Neutrophil (primary cell): Measurements from ENCODE around the gene EEFSEC.

Experiments
- H3K27ac ChIP-seq: fragments of 200-600 bp; sonication (generic); 2 replicates; pipeline ENCODE4 v1.5.1; 2016; ENCODE audit warnings: mild to moderate bottlenecking, moderate library complexity
- H3K27me3 ChIP-seq: fragments of 200-600 bp; sonication (generic); 2 replicates; pipeline ENCODE4 v1.6.0; 2016; ENCODE audit warnings: mild to moderate bottlenecking
- H3K36me3 ChIP-seq: fragments of 200-600 bp; sonication (generic); 2 replicates; pipeline ENCODE4 v1.5.1; 2017
- H3K4me1 ChIP-seq, 2 experiments: fragments of 200-600 bp in 1 of 2; sonication (generic) in 1 of 2; 1 replicate in 1 of 2; 2 replicates in 1 of 2; pipeline versions ENCODE4 v1.5.1 to v1.6.1; 2013 to 2016; ENCODE audit warnings: low read depth in 1 of 2, low read length in 1 of 2, mild to moderate bottlenecking in 1 of 2, moderate library complexity in 1 of 2; ENCODE audit not compliant: control insufficient read depth in 1 of 2, insufficient read depth in 1 of 2
- H3K4me3 ChIP-seq, 2 experiments: fragments of 200-600 bp in 1 of 2; sonication (generic) in 1 of 2; 1 replicate in 1 of 2; 2 replicates in 1 of 2; pipeline ENCODE4 v1.5.1; 2013 to 2016; ENCODE audit warnings: low read depth in 1 of 2, low read length in 1 of 2, mild to moderate bottlenecking in 1 of 2, moderate library complexity in 1 of 2
- H3K9me3 ChIP-seq: fragments of 200-600 bp; sonication (generic); 2 replicates; pipeline ENCODE4 v1.5.1; 2016
- TF ChIP-seq, protein P1 (sequence below): fragments of 200-600 bp; sonication (generic); IDR thresholded peaks from 2 replicates; pipeline ENCODE4 v1.5.1; 2016; ENCODE audit warnings: antibody characterized with exemption

EEFSEC gene

DNA sequence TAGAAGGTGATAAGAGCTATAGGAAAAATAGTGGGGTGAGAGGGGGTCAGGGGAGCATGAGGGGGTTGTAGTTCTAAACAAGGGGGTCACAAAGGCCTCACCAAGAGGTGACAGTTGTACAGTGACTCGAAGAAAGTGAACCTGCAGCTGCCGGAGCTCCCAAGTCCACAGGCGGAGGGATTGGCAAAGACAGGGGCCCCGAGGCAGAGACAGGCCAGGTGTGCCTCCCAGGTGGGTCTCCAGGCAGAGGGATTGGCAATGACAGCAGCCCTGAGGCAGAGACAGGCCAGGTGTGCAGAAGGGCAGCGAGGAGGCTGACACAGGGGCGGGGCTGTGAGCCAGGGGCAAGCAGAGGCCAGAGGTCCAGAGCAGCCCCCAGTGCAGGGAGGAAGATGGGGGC is 249.7 kb downstream of the EEFSEC start:
- no peaks in the 10 kb centered on the region for H3K27me3 ChIP-seq
- TF ChIP-seq, protein P1, sequence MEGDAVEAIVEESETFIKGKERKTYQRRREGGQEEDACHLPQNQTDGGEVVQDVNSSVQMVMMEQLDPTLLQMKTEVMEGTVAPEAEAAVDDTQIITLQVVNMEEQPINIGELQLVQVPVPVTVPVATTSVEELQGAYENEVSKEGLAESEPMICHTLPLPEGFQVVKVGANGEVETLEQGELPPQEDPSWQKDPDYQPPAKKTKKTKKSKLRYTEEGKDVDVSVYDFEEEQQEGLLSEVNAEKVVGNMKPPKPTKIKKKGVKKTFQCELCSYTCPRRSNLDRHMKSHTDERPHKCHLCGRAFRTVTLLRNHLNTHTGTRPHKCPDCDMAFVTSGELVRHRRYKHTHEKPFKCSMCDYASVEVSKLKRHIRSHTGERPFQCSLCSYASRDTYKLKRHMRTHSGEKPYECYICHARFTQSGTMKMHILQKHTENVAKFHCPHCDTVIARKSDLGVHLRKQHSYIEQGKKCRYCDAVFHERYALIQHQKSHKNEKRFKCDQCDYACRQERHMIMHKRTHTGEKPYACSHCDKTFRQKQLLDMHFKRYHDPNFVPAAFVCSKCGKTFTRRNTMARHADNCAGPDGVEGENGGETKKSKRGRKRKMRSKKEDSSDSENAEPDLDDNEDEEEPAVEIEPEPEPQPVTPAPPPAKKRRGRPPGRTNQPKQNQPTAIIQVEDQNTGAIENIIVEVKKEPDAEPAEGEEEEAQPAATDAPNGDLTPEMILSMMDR: no peak

DNA sequence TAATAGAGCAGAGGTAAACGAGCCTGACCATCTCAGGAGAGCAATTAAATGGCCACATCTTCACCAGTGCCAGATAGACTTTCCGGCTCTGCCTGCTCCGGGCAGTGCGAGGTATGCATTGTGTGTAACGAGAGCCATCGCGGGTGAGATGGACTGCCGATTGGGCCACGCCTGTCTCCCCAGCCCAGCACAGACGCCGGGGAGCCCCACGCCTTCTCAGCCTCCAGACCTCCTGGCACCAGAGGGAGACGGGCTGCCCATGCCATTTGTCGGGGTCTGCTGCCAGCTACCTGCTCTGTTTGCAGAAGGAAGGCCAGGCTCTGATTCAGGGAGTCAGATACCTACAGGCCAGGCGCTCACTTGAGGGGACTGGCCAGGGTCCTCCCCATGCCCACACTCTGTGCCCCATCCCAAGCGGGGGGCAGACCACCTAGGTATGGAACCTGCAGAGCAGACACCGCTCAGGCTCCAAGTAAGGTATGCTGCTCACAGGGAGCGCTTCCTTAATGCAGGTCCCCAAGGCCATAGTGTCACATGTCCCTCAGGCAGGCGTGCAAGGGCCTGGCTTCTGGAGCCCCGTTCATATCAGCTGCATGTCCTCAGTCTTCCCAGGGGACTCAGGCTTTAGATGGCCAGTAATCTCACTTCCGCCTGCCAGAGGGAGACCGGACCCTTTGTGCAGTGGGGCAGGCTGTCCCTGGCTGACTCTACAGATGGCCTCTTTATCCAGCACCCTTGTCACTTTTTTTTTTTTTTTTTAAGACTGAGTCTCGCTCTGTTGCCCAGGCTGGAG is 251.2 kb downstream of the EEFSEC start:
- TF ChIP-seq, protein P1: no peak
- no peaks in the 10 kb centered on the region for H3K36me3 ChIP-seq
- H3K27ac ChIP-seq: no peak overlapping the region
- H3K9me3 ChIP-seq: no peaks in the 10 kb centered on the region
- H3K4me1 ChIP-seq: no peaks in the 10 kb centered on the region
- no peak overlapping the region for H3K4me3 ChIP-seq
- no peaks in the 10 kb centered on the region for H3K27me3 ChIP-seq

More for the DNA sequence above, 249.7 kb downstream of the EEFSEC start:
- H3K36me3 ChIP-seq: no peaks in the 10 kb centered on the region
- no peaks in the 10 kb centered on the region for H3K9me3 ChIP-seq
- no peak overlapping the region for H3K4me3 ChIP-seq
- H3K27ac ChIP-seq: no peak overlapping the region
- H3K4me1 ChIP-seq: no peaks in the 10 kb centered on the region

DNA sequence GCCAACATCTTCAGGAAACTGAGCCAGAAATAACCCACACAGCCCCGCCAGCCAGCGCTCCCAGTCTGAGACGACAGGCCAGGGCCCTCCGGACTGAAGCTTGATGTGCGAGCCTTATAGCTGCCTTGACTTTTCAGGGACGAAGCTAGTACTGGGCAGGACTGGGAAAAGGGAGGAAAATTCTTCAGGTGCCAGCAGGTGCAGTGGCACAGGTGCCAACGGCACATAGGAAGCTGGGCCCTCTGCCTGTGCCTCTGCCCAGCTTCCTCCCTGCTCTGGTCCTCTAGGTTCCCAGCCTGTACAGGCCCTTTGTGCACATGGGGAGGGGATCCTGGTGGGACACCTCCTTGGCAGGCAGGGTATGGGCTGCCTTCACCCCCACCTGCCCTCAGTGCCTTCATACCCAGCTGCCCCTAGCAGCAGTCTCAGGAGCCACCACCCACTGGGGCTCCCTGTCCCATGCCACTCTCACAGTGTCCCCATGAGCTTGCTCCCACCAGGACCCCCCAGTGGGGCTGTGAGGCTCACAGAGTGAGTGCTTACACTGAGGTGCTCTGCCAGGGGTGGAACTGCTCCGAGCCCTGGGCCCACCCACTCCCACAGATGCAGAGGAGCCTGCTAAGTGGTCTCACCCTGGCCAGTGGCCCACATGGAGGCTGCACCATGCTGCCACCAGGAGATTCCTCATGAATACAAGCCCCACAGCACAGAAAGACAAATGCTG is 252.4 kb downstream of the EEFSEC start:
- H3K9me3 ChIP-seq: no peaks in the 10 kb centered on the region
- H3K4me1 ChIP-seq: no peaks in the 10 kb centered on the region
- no peak overlapping the region for H3K27ac ChIP-seq
- H3K27me3 ChIP-seq: no peaks in the 10 kb centered on the region
- no peak overlapping the region for H3K4me3 ChIP-seq
- H3K36me3 ChIP-seq: no peaks in the 10 kb centered on the region
- TF ChIP-seq, protein P1: no peak

DNA sequence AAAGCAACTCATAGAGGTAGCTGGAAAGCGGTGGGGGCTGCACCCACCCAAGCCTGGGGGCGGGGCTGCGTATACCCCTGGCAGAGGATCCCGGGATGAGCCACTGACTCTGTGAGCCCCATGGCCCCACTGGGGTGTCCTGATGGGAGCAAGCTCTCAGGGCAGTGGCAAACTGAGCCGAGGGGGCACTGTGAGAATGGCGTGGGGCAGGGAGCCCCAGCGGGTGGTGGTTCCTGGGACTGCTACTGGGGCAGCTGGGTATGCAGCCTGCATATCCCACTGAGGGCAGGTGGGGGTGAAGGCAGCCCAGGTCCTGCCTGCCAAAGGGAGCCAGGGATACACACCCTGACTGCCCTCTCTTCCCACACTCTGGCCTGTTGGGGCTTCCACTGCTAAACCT is 254.0 kb downstream of the EEFSEC start:
- Histone ChIP-seq H3K27me3 (no peaks in the 10 kb centered on the region), H3K4me3 (no peak overlapping the region), H3K36me3 (no peaks in the 10 kb centered on the region), H3K9me3 (no peaks in the 10 kb centered on the region), H3K4me1 (no peaks in the 10 kb centered on the region), H3K27ac (no peak overlapping the region)
- TF ChIP-seq, protein P1: no peak

DNA sequence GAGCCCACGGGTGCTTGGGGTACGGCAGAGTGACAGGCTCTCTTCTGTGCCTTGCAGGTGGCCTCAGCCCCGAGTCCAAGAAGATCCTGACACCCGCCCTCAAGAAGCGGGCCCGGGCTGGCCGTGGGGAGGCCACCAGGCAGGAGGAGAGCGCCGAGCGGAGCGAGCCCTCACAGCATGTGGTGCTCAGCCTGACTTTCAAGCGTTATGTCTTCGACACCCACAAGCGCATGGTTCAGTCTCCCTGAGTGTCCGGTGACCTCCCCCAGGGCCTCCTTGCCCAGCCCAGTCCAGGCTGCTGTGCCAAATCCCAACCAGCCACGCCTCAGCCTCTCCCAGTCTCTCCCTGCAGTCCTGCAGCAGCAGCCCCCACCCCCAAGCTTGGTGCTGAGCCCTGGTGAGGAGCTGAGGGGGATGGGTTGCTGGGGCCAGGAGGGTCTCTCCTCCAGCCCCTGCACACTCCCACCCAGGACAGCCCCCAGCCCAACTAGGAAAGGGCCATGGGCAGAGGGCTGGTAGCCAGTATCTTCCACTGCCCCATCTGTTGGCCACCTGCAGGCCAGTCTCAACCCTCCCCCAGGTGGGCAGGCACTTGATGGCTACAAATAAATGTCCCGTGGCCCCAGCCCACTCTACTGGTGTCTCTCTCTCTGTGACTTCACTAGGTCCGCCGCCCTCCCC is 254.9 kb downstream of the EEFSEC start:
- no peaks in the 10 kb centered on the region for H3K36me3 ChIP-seq
- no peak overlapping the region for H3K4me3 ChIP-seq
- no peak overlapping the region for H3K27ac ChIP-seq
- no peaks in the 10 kb centered on the region for H3K9me3 ChIP-seq
- TF ChIP-seq, protein P1: no peak
- no peaks in the 10 kb centered on the region for H3K27me3 ChIP-seq
- H3K4me1 ChIP-seq: no peaks in the 10 kb centered on the region
